HG02943 (cell line): ENCODE data around the gene IL1RAPL2.

ENCODE experiments used
- ATAC-seq: cut with Tn5 transposase; IDR thresholded peaks from one replicate; pipeline ENCODE4 v1.9.1; 2021; ENCODE audit warnings: mild to moderate bottlenecking, low read depth, moderate library complexity; ENCODE audit not compliant: unreplicated experiment

The IL1RAPL2 gene

GRCh38 chrX:105533951-105534350 lies 968.0 kb downstream of the IL1RAPL2 start:
- no peak for ATAC-seq

GRCh38 chrX:105543283-105543682 lies 977.3 kb downstream of the IL1RAPL2 start:
- no peak for ATAC-seq

- ATAC-seq: no peak
These were observed 984.2 kb downstream of the IL1RAPL2 start for GRCh38 chrX:105550043-105550663.

- ATAC-seq: no peak
These were observed 986.4 kb downstream of the IL1RAPL2 start for GRCh38 chrX:105552395-105552794.

- no peak for ATAC-seq
These were observed 987.1 kb downstream of the IL1RAPL2 start for GRCh38 chrX:105553118-105553517.

GRCh38 chrX:105564501-105564900 lies 998.5 kb downstream of the IL1RAPL2 start:
- no peak for ATAC-seq

- no peak for ATAC-seq
These were observed 999.9 kb downstream of the IL1RAPL2 start for GRCh38 chrX:105565856-105566255.

- no peak for ATAC-seq
These were observed 1001.1 kb downstream of the IL1RAPL2 start for GRCh38 chrX:105567082-105567481.

- ATAC-seq: no peak
These were observed 1042.7 kb downstream of the IL1RAPL2 start for GRCh38 chrX:105608745-105609144.

- ATAC-seq: no peak
These were observed 1043.5 kb downstream of the IL1RAPL2 start for GRCh38 chrX:105609530-105609929.

GRCh38 chrX:105610411-105610810 lies 1044.4 kb downstream of the IL1RAPL2 start:
- ATAC-seq: no peak

- no peak for ATAC-seq
These were observed 1052.5 kb downstream of the IL1RAPL2 start for GRCh38 chrX:105618393-105619101.

GRCh38 chrX:105634180-105634579 lies 1068.2 kb downstream of the IL1RAPL2 start:
- no peak for ATAC-seq

- ATAC-seq: no peak
These were observed 1069.8 kb downstream of the IL1RAPL2 start for GRCh38 chrX:105635794-105636193.

GRCh38 chrX:105636667-105637066 lies 1070.7 kb downstream of the IL1RAPL2 start:
- no peak for ATAC-seq

- ATAC-seq: no peak
These were observed 1079.8 kb downstream of the IL1RAPL2 start for GRCh38 chrX:105645667-105646357.

- ATAC-seq: no peak
These were observed 1080.8 kb downstream of the IL1RAPL2 start for GRCh38 chrX:105646592-105647372.

- no peak for ATAC-seq
These were observed 1081.8 kb downstream of the IL1RAPL2 start for GRCh38 chrX:105647749-105648148.

- ATAC-seq: no peak
These were observed 1082.7 kb downstream of the IL1RAPL2 start for GRCh38 chrX:105648732-105649131.

GRCh38 chrX:105650577-105650976 lies 1084.6 kb downstream of the IL1RAPL2 start:
- no peak for ATAC-seq

GRCh38 chrX:105650986-105651385 lies 1085.0 kb downstream of the IL1RAPL2 start:
- ATAC-seq: no peak
